PFSK-1 (cell line): Measurements from ENCODE around the gene MYBBP1A.

Source experiments
- FOXP2 ChIP-seq: optimal IDR thresholded peaks from 2 replicates; pipeline ENCODE3; 2011; ENCODE audit warnings: borderline replicate concordance, control low read depth, inconsistent platforms; ENCODE audit not compliant: insufficient read depth; ENCODE audit errors: extremely low read length, extremely low read depth
- POLR2AphosphoS5 ChIP-seq: IDR thresholded peaks from 2 replicates; pipeline ENCODE4 v1.6.1; 2012; ENCODE audit warnings: low read depth, mild to moderate bottlenecking, control low read depth, low read length, moderate library complexity
- REST ChIP-seq, 2 experiments: IDR thresholded peaks; 2 replicates each; pipeline versions ENCODE4 v1.6.1 to v1.8.0; 2011 to 2012; ENCODE audit warnings: low read depth in 2 of 2, low read length in 2 of 2, control low read depth in 1 of 2, inconsistent platforms in 1 of 2, mild to moderate bottlenecking in 1 of 2, moderate library complexity in 1 of 2; ENCODE audit not compliant: insufficient read depth in 1 of 2
- SIN3A ChIP-seq: IDR thresholded peaks from 2 replicates; pipeline ENCODE4 v1.6.1; 2012; ENCODE audit warnings: mild to moderate bottlenecking, low read length, moderate library complexity, borderline replicate concordance; ENCODE audit not compliant: insufficient read depth
- TAF1 ChIP-seq: IDR thresholded peaks from 2 replicates; pipeline ENCODE4 v1.6.1; 2012; ENCODE audit warnings: low read length, control low read depth, borderline replicate concordance; ENCODE audit not compliant: insufficient read depth

Gene MYBBP1A

GRCh38 chr17:4599505-4600281 lies 44.5 kb upstream of the MYBBP1A start:
- TF ChIP-seq TAF1 (no peak), REST (IDR thresholded peaks at IDR 0.05; ENCODE audit: insufficient read depth in 1 of 2, low read depth in 2 of 2, low read length in 2 of 2) (no peak), POLR2AphosphoS5 (no peak), SIN3A (no peak), FOXP2 (no peak)

GRCh38 chr17:4598776-4599504 lies 43.8 kb upstream of the MYBBP1A start:
- TF ChIP-seq TAF1: no peak
- TF ChIP-seq FOXP2: no peak
- TF ChIP-seq POLR2AphosphoS5: no peak
- TF ChIP-seq SIN3A: no peak
- no peak for TF ChIP-seq REST (IDR thresholded peaks at IDR 0.05; ENCODE audit: insufficient read depth in 1 of 2, low read depth in 2 of 2, low read length in 2 of 2)

GRCh38 chr17:4597975-4598374 lies 42.8 kb upstream of the MYBBP1A start:
- TF ChIP-seq SIN3A (no peak), POLR2AphosphoS5 (no peak), REST (IDR thresholded peaks at IDR 0.05; ENCODE audit: insufficient read depth in 1 of 2, low read depth in 2 of 2, low read length in 2 of 2) (no peak), TAF1 (no peak), FOXP2 (no peak)

- no peak for TF ChIP-seq FOXP2
These were observed 41.6 kb upstream of the MYBBP1A start for GRCh38 chr17:4596636-4597380.

- TF ChIP-seq SIN3A (no peak), REST (IDR thresholded peaks at IDR 0.05; ENCODE audit: insufficient read depth in 1 of 2, low read depth in 2 of 2, low read length in 2 of 2) (no peak), FOXP2 (no peak), TAF1 (no peak), POLR2AphosphoS5 (no peak)
These were observed 39.9 kb upstream of the MYBBP1A start for GRCh38 chr17:4594931-4595684.
